Right lung (tissue), 5 donors: ENCODE measurements around the gene DGKH. TPM values are rescaled to one million over a fixed set of nuclear protein-coding genes. Genes with fewer than 3 reads are reported as not detected.
"Not testable (repeated sequence)": the region's sequence is repeated elsewhere in the genome, so short reads cannot be mapped to it uniquely, and the experiment has no call there.

Experiments used
- DNase-seq, 2 donors: peaks; one replicate each; pipeline ENCODE4 v3.0.0-alpha.2; 2013
- polyA plus RNA-seq, 5 donors: library from polyadenylated mRNA; unstranded; fragments of 120-200 nt; gene quantifications; one replicate each; pipeline versions ENCODE4 v1.2.1 to v1.2.3, GENCODE V29; 2013; ENCODE audit warnings: inconsistent platforms in 1 of 5, low replicate concordance in 1 of 5; ENCODE audit not compliant: insufficient read length in 5 of 5, insufficient read depth in 1 of 5

DGKH gene
- polyA plus RNA-seq, 5 donors = 7.6 to 12.3 (median 11.0) TPM

DNA sequence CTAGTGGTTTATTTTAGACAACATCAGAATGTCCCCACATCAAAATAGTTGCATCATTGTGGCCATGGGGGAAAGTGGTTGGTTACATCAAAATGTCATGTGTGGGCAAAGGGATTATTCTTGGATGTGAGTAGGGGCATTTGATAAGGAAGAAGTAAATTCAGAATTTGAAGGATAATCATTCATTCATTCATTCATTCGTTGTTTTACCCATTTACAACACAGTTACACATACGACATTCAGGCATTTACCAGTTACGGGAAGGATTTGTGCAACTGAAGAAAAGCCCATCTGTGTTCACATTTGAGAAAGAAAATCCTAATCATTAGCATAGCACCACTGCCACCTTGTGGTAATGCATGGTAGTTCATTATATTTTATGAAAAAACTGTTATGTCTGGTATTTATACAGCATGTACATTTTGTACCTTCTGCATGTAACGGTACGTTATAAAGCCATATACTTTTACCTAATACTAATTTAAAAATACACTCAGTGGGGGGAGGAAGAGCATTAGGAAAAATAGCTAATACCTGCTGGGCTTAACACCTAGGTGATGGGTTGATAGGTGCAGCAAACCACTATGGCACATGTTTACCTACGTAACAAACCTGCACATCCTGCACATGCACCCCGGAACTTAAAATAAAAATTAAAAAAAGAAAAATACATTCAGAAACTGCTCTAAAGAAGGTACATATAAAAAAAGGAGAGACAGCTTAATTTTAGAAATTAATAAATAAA, 62.1 kb downstream of the DGKH start:
- peak; percentile 66 to 79 for DNase-seq

DNA sequence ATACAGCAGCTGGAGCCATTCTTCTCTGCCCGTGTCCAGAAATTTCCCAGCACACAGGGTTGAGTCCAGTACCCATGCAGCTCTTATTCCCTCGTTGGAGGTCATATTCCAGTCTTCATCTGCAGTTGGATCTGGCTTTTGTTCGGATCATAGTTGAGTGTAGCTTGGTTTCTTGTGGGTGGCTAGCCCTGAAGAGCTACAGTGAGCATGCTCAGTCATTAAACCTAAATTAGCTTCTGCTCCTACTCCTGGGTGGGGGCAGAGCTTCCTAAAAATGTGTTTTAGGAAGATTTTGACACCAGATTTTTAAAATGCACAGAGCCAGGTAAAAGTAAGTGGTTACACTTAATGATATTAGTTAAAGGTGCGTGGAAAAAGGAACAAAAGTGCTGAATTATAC, 64.4 kb downstream of the DGKH start:
- DNase-seq = no peak

DNA sequence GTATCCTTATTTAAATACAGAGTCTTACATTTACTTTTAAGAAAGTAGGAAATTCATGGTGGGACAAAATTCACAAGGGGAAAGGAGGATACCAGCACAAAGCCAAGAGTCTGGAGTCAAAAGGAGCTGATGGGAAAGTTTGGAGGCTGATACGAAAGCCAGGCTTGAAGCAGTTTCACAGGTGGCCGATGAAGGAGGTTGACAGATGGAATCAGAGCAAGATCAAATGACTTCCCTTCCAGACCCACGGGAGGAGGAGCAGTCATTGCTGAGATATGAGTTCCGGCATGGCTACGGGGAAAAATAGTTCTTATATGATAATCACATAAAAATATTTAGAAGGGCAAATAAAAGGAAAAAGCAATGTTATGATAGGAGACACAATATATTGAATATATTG, 65.0 kb downstream of the DGKH start:
- DNase-seq = no peak

DNA sequence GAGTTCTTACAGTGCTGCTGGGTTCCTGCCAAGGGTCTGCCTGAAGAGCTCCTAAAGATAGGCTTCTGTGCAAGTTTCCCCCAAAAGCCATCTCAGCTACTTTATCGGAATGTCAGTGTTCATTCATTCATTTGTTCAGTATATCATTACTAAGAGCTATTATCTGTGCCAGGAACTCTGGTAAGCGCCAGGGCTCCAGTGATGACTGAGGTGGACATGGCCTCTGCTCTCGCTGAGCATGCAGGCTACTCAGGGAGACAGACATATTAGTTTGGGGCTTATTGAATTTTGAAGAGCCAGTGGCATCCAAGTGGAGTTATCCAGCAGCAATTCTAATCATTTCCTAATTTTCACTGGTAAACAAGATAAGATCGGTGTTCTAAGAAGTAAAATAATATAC, 65.8 kb downstream of the DGKH start:
- DNase-seq = no peak

DNA sequence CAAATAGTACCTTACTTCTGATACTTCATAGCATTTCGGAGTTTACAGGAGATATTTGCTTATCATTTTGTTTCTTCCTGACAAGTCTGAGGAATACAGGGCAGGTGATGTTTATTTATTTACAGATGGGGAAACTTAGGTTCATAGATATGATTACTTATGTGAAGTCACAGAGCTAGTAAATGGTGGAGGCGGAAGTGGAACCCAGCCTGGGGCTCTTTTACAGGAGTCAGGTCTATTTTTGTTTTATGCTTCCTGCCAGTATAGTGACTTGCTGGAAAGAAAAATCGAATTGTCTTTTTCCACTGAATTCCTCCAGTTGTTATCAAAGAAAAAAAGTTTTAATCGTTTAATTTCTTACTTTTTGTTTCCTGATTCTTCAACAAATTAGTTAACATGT, 66.5 kb downstream of the DGKH start:
- no peak for DNase-seq

DNA sequence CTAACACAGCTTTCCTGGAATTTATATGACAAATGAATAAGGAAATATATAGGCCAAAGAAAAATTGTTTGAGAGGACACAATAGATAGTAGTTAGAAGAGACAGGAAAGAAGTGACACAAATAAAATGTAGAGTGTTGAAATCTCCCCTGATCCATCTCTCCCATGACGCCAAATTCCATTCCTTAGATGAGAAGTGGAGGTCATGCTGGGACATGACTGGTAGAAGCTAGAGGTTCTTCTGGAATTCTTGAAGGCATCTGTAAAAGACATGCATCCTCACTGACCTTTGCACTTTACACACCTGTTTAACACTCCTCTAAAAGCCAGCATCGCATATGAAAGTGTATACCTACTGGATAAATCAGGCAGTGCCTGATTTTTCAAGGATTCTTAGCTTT, 67.8 kb downstream of the DGKH start:
- DNase-seq = no peak

DNA sequence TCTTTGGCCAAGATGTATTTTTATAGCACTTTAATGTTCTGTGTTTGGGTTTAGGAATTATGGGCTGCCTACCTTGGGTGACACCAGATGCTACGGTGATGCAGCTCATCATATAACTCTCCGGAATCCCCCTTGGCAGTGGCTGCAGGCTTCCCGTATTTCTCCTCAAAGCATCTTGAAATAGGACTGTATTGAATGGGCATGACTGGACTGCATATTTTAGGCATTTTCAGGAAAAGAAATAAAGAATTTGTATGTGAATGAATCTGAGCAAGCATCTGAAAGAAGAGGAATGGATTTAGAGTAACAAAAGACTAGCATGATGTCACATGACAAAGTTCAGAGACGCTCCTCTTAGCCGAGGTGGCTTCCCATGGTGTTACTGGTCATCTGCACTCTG, 70.6 kb downstream of the DGKH start:
- DNase-seq = no peak

DNA sequence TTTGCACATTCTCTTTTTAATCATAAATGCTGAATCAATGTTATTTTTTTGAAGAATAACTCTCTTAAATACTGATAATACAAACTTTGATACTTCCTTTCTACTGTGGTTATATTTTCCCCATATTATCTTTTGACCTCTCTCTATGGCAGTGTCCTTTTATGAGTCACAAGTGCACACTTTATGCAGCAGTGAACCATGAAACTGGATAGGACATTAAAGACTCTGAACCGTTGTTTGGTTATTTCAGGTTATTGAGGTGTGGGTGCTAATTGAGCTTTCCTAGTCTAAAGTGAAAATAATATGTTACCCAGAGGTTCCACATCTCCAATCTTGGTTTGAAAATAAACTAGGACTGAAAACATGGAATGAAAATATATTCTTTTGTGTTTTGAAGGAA, 71.4 kb downstream of the DGKH start:
- DNase-seq = no peak

DNA sequence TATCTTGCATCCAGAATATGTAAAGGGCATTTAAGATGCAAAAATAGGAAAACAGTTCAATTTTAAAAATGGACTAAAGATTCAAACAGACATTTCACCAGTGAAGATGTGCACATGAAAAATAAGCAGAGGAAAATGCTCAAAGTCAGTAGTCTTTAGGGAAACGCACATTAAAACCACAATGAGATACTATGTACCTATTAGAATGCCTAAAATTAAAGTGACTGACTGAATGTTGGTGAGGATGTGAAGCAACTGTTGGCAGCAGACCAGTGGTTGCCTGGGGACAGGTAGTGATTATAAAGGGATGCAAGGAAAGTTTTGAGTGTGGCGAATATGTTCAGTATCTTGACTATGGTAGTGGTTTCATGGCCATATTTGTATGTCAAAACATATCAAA, 75.2 kb downstream of the DGKH start:
- DNase-seq = no peak

DNA sequence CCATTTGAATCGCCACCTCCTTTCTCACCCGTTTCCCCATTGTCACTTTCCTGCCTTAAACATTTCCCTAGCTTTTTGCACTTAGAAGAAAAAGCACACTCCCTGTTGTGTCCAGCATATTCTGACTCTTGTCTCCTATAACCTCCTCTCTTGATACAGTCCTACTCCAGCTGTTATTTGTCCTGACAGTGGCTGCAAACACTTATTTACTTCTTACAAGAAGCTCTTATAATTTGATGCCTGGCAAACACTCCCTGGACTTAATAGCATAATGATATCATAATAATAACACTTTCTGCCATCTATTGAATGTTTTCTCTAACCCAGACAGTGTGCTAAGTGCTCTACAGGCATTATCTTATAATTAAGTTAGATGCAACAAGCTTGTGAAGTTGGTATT, 76.6 kb downstream of the DGKH start:
- DNase-seq = peak; percentile 30 to 47

DNA sequence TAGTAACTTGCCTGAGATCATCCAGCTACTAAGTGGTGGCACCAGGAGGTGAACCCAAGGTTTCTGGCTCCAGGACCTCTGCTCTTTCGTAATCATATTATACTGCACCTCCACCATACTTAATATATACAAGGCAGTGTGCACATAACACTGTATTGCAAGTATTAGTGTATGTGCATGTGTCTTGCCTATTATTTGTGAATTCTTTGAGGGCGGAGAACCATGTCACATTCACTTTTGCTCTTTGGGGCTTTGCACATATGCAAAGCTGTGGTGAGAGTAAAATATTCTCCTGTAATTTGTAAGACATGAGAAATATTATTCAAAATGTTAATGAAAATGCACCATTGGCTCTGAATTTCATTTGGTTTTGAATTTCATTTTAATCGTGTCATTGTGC, 78.6 kb downstream of the DGKH start:
- DNase-seq = no peak

DNA sequence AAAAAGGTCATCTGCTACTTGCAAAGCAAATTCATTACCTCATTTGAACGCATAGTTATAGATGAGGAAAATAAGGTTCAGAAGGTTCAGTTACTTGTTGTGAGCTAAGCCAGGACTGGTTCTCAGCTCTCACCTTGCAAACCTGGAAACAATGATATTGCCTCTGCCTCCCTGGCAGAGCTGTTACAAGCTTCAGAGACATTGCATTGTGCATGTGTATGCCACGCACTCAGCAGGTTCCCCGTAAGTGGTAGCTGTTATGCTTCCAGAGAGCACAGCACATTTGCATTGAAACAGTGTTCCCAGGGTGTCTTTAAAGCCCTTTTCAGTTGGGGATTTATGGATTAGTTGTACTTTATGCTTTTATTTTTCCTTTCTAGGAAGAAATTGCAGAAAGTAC, 80.6 kb downstream of the DGKH start:
- DNase-seq = no peak

DNA sequence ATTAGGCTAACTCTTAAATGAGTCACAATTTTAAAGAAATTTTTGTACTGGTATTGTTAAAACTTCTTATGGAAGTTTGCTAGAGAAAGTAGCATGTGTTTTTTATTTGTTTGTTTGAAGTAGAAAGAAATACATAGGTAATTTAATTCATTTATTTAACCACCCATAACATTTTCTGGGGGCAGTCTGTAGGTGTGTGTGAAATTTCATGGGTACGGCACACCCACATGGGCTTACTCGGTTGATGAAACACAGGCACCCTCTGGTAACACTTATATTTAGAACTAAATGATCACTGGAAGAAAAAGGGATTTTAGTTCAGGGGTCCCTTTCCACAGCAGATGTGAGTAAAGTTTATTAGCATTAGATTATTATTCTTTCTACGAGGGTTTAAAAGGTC, 88.1 kb downstream of the DGKH start:
- no peak for DNase-seq

DNA sequence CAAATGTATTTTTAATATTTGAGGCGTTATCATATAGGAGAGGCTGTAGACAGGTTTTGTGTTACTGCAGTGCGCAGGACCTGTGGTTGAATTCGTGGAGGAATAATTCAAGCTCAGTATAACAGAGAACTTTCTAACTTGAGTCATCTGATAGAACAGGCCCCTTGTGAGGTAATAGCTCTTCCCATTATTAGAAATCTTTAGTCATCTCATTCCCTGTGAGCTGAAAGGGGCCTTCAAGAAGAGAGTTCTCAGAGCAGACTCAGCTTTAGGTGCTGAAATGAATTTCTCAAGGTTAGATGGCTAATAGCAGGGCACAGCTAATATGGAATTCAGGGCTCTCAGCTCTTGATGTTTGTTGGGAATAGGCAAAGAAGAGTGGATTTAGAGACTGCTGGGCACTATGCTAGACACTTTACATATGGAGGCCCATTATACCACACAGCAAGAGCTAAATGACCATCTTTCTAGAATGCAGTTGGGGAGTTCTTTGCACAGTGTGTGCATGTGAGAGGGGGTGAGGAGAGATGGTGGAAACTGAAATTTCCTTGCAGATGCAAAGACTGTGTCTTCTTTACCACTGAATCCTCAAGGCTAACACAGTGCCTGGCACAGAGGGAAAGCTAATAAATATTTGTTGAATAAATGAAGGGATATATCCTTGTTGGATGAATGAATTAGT, 89.5 kb downstream of the DGKH start:
- DNase-seq = no peak

DNA sequence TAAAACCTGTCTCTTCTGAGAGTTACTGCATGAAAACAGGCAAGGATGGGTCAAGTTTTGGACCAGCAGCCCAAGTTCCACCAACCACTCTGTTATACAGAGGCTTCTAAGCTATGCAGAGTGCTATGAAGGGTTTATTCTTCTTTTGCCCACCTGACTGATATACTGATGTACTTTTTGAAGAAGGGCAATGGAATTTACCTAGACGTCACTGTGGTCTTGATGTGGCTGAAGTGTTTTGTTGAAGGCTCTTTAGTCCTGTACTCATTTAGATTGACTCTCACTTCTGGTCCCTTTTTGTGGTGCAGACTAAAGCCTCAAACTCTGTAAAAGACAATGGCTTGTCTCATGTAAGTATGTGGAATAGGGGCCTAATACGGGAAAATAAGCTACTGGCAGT, 92.0 kb downstream of the DGKH start:
- DNase-seq = no peak

DNA sequence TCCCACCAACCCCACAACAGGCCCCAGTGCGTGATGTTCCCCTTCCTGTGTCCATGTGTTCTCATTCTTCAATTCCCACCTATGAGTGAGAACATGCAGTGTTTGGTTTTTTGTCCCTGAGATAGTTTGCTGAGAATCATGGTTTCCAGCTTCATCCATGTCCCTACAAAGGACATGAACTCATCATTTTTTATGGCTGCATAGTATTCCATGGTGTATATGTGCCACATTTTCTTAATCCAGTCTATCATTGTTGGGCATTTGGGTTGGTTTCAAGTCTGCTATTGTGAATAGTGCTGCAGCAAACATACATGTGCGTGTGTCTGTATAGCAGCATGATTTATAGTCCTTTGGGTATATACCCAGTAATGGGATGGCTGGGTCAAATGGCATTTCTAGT, 92.6 kb downstream of the DGKH start:
- DNase-seq = not testable (repeated sequence)

DNA sequence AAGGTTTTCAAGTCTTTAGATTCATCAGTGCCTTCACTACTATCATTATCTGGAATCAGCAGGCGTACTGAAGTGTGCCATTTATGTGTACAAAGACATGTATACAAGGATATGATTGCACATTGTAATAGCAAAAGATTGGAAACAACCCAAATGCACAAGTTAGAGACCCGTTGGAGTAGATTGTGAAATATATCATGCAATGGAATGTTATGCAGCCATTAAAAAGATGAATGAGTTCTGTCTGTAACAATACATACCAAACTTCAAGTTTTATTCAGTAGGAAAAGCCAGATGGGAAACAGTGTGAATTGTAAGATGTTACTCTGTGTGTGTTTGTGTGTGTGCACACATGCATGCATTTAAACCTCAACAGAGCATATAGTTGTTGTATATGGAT, 97.9 kb downstream of the DGKH start:
- no peak for DNase-seq

DNA sequence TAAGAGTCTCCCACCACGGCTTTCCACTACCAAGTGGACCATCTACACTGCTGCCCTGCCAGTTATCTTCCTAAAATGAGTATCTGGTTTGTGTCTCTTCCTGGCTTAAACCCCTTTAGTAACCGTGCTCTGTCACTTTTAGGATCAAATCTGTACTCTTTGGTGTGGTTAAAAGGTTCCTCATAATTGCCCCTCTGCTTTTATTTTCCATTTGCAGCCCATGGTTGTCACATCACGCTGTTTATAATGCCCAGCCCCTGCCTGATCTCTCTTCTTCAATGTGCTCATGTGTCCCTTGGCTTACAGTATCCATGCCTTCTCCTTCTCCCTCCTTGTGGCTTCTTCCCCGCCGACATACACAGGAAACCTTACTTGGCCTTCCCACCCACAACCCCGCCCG, 100.1 kb downstream of the DGKH start:
- no peak for DNase-seq

DNA sequence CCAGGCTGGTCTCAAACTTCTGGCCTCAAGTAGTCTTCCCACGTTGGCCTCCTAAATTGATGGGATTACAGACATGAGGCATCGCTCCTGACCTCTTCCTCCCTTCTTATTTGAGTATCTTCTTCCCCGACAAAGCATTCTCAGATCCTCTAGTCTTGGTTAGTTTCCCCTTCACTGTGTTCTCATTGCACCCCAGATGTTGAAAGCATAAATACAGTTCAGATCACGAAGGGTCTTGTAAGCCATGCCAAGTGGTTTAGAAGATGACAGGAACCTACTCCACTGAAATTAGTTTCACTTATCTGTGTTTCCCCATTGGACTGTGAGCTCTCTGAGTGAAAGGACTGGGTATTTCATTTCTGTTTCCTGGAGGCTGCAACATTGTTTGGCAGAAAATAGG, 100.7 kb downstream of the DGKH start:
- DNase-seq = no peak

DNA sequence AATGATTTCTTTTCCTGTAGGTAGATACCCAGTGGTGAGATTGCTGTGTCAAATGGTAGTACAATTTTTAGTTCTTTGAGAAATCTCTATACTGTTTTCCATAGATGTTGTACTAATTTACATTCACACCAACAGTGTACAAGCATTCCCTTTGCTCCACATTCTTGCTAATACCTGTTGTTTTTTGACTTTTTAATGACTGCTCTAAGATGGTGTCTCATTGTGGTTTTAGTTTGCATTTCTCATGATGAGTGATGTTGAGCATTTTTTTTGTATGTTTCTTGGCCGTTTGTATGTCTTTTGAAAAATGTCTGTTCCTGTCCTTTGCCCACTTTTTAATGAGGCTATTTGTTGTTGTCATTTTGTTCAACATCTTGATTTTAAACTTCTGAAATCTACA, 103.3 kb downstream of the DGKH start:
- DNase-seq = no peak

DNA sequence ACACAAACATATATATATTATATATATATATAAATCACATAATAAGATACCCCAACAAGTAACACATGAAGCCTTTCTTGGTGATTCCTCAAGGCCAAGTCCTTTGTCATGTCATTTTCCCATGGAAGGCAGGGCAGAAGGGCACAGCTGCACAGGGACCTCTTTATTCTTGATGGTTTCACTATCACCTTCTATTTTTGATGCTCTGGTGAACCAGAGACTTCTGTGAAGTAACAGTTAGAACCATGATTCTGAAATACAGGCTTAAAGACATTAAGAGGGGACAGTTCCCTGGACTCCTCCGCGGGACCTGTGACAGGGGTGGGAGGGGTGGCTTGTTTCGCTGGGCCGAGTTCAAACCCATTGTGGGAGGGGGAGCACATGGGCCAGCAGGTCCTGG, 104.0 kb downstream of the DGKH start:
- DNase-seq = no peak

DNA sequence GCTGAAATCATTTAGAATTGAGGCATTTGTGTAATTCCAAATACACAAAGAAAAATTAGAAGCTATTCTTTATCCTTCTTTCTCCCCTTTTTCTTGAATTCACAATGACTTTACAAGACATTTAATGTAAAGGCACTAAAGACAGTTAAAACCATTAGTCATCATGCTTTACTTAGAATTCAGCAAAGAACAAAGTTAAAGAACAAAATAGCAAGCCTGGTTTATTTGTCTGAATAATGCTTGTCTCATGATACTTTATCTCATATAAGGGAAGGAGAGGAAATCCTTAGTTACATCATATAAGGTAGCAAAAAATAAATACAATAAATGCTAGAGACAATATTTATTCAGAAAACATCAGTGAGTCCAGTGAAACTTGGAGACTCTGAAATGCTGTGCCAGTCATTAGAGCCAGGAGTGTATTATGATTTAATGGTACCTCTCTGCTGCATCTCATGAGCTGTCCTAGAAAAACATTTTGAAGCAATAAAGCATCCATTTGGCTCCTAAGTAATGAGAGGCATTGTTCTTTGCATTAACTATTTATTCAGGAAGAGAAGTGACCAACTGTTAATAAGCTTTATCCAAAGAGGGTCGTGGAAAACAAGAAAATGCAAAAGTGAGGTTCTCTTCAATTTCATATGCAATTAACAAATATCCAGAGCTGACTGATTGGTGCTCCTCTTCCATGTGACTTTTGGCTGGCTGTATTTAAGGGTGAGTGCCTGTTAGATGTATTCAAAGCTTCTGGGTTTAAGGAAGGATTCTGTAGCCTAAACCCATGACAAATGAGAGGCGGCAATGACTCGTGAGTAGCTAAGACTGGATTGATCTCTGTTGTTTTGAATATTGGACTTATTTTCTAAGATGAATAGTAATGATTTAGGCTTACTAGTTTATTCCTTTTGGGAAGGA, 105.0 kb downstream of the DGKH start:
- DNase-seq = no peak

DNA sequence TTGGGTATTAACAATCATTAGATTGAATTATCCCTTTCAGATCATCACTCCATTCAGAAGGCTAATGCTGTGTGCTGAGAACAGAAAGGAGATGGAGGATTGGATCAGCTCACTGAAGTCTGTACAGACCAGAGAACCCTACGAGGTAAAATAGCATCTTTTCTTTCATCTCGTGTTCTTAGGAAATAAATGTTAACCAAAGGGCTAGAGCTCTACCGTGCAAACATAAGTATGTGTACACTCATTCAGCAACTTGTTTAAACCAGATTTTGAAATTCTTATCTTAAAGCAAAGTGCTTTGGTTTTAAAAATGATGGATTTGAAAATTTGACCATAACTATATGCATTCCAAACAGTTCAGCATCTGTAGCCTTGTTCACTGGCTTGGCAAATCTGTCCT, 106.8 kb downstream of the DGKH start:
- no peak for DNase-seq
